Neuron (in vitro differentiated cells): ENCODE measurements around the gene CSF2.

Experiments
- H2AFZ ChIP-seq: one replicate; pipeline ENCODE4 v1.6.1; 2013; ENCODE audit warnings: low read depth, mild to moderate bottlenecking, inconsistent platforms, low read length, moderate library complexity
- H3K27me3 ChIP-seq: one replicate; pipeline ENCODE4 v1.6.1; 2013; ENCODE audit warnings: low read length; ENCODE audit not compliant: insufficient read depth
- H3K36me3 ChIP-seq: one replicate; pipeline ENCODE4 v1.6.1; 2013; ENCODE audit warnings: low read length; ENCODE audit not compliant: insufficient read depth
- H3K4me1 ChIP-seq: one replicate; pipeline ENCODE4 v1.6.1; 2013; ENCODE audit warnings: low read length; ENCODE audit not compliant: insufficient read depth
- H3K4me3 ChIP-seq: 2 replicates; pipeline ENCODE4 v1.5.1; 2013; ENCODE audit warnings: mild to moderate bottlenecking, low read length, moderate library complexity
- H3K9me3 ChIP-seq: one replicate; pipeline ENCODE4 v1.6.1; 2013; ENCODE audit warnings: low read length

Gene CSF2

GRCh38 chr5:132094393-132095076 lies 20.9 kb downstream of the CSF2 start:
- Histone ChIP-seq H3K4me1 (no peaks in the 10 kb centered on the region), H2AFZ (no peak overlapping the region), H3K27me3 (no peaks in the 10 kb centered on the region), H3K9me3 (no peaks in the 10 kb centered on the region), H3K4me3 (no peak overlapping the region), H3K36me3 (no peaks in the 10 kb centered on the region)

- Histone ChIP-seq H3K9me3 (no peaks in the 10 kb centered on the region), H3K36me3 (no peaks in the 10 kb centered on the region), H3K4me1 (no peaks in the 10 kb centered on the region), H3K4me3 (no peak overlapping the region), H2AFZ (no peak overlapping the region), H3K27me3 (peaks cover 2% of the 10 kb centered on the region)
These were observed 21.5 kb downstream of the CSF2 start for GRCh38 chr5:132095077-132095410.

GRCh38 chr5:132095424-132095972 lies 21.9 kb downstream of the CSF2 start:
- Histone ChIP-seq H3K4me1 (no peaks in the 10 kb centered on the region), H2AFZ (no peak overlapping the region), H3K36me3 (no peaks in the 10 kb centered on the region), H3K27me3 (peaks cover 3% of the 10 kb centered on the region), H3K4me3 (no peak overlapping the region), H3K9me3 (no peaks in the 10 kb centered on the region)

GRCh38 chr5:132096904-132097303 lies 23.3 kb downstream of the CSF2 start:
- Histone ChIP-seq H3K36me3 (no peaks in the 10 kb centered on the region), H3K4me1 (no peaks in the 10 kb centered on the region), H3K9me3 (no peaks in the 10 kb centered on the region), H2AFZ (no peak overlapping the region), H3K4me3 (no peak overlapping the region), H3K27me3 (peaks cover 3% of the 10 kb centered on the region)

- no peak overlapping the region for H2AFZ ChIP-seq
- H3K4me3 ChIP-seq, result no peak overlapping the region
- no peaks in the 10 kb centered on the region for H3K9me3 ChIP-seq
- H3K27me3 ChIP-seq, result peaks cover 3% of the 10 kb centered on the region
- H3K4me1 ChIP-seq, result no peaks in the 10 kb centered on the region
- H3K36me3 ChIP-seq, result no peaks in the 10 kb centered on the region
These were observed 24.6 kb downstream of the CSF2 start for GRCh38 chr5:132098151-132098594.

GRCh38 chr5:132098621-132099020 lies 25.0 kb downstream of the CSF2 start:
- H3K9me3 ChIP-seq, result no peaks in the 10 kb centered on the region

GRCh38 chr5:132099076-132099748 lies 25.6 kb downstream of the CSF2 start:
- no peak overlapping the region for H3K4me3 ChIP-seq
- H3K36me3 ChIP-seq, result no peaks in the 10 kb centered on the region
- H3K4me1 ChIP-seq, result no peaks in the 10 kb centered on the region
- no peak overlapping the region for H2AFZ ChIP-seq
- H3K9me3 ChIP-seq, result no peaks in the 10 kb centered on the region
- peaks cover 3% of the 10 kb centered on the region for H3K27me3 ChIP-seq

More at GRCh38 chr5:132098621-132099020, 25.0 kb downstream of the CSF2 start:
- H3K36me3 ChIP-seq, result no peaks in the 10 kb centered on the region
- H3K4me3 ChIP-seq, result no peak overlapping the region
- no peak overlapping the region for H2AFZ ChIP-seq
- no peaks in the 10 kb centered on the region for H3K4me1 ChIP-seq
- peaks cover 3% of the 10 kb centered on the region for H3K27me3 ChIP-seq

- Histone ChIP-seq H3K4me1 (no peaks in the 10 kb centered on the region), H2AFZ (no peak overlapping the region), H3K4me3 (no peak overlapping the region), H3K27me3 (peaks cover 3% of the 10 kb centered on the region), H3K36me3 (no peaks in the 10 kb centered on the region), H3K9me3 (no peaks in the 10 kb centered on the region)
These were observed 26.3 kb downstream of the CSF2 start for GRCh38 chr5:132099905-132100304.

GRCh38 chr5:132100672-132101261 lies 27.2 kb downstream of the CSF2 start:
- H3K36me3 ChIP-seq, result no peaks in the 10 kb centered on the region

GRCh38 chr5:132101385-132101880 lies 27.8 kb downstream of the CSF2 start:
- Histone ChIP-seq H3K27me3 (peaks cover 3% of the 10 kb centered on the region), H3K4me1 (no peaks in the 10 kb centered on the region), H3K9me3 (no peaks in the 10 kb centered on the region), H2AFZ (no peak overlapping the region), H3K4me3 (no peak overlapping the region), H3K36me3 (no peaks in the 10 kb centered on the region)

More at GRCh38 chr5:132100672-132101261, 27.2 kb downstream of the CSF2 start:
- Histone ChIP-seq H3K4me3 (no peak overlapping the region), H3K4me1 (no peaks in the 10 kb centered on the region), H2AFZ (no peak overlapping the region), H3K9me3 (no peaks in the 10 kb centered on the region), H3K27me3 (peaks cover 3% of the 10 kb centered on the region)

- H3K4me1 ChIP-seq, result no peaks in the 10 kb centered on the region
- H3K9me3 ChIP-seq, result no peaks in the 10 kb centered on the region
- no peaks in the 10 kb centered on the region for H3K36me3 ChIP-seq
- H3K27me3 ChIP-seq, result peaks cover 3% of the 10 kb centered on the region
- no peak overlapping the region for H2AFZ ChIP-seq
- no peak overlapping the region for H3K4me3 ChIP-seq
These were observed 28.6 kb downstream of the CSF2 start for GRCh38 chr5:132102101-132102701.

GRCh38 chr5:132102944-132103331 lies 29.3 kb downstream of the CSF2 start:
- H3K4me1 ChIP-seq, result no peaks in the 10 kb centered on the region

More at GRCh38 chr5:132102944-132103331, 29.3 kb downstream of the CSF2 start:
- Histone ChIP-seq H3K36me3 (no peaks in the 10 kb centered on the region), H2AFZ (no peak overlapping the region), H3K27me3 (peaks cover 3% of the 10 kb centered on the region), H3K4me3 (no peak overlapping the region), H3K9me3 (no peaks in the 10 kb centered on the region)
